Nephron (organoid): ENCODE measurements around the gene BCL2L14.

Experiments used
- H3K27ac Mint-ChIP-seq, 3 experiments: 2 replicates each; pipeline ENCODE4 v1.8.0; 2020; ENCODE audit warnings: mixed read lengths in 3 of 3, mild to moderate bottlenecking in 2 of 3, moderate library complexity in 1 of 3
- H3K27me3 Mint-ChIP-seq: 2 replicates; pipeline ENCODE4 v1.8.0; 2021; ENCODE audit warnings: low read depth, mild to moderate bottlenecking, moderate library complexity, mixed read lengths
- H3K36me3 Mint-ChIP-seq: 2 replicates; pipeline ENCODE4 v1.8.0; 2020; ENCODE audit warnings: low read depth, mixed read lengths
- H3K4me1 Mint-ChIP-seq: 2 replicates; pipeline ENCODE4 v1.8.0; 2020; ENCODE audit warnings: mixed read lengths
- H3K4me3 Mint-ChIP-seq, 3 experiments: 2 replicates each; pipeline ENCODE4 v1.8.0; 2020; ENCODE audit warnings: mild to moderate bottlenecking in 3 of 3, mixed read lengths in 3 of 3, moderate library complexity in 2 of 3
- H3K9me3 Mint-ChIP-seq: 2 replicates; pipeline ENCODE4 v1.8.0; 2020; ENCODE audit warnings: mixed read lengths
- CTCF ChIP-seq, 3 experiments: fragments of 200-600 bp; sonication (generic); IDR thresholded peaks; one replicate each; pipeline ENCODE4 v1.5.0; 2021; ENCODE audit warnings: antibody characterized with exemption in 3 of 3; ENCODE audit not compliant: unreplicated experiment in 3 of 3

The BCL2L14 gene

DNA sequence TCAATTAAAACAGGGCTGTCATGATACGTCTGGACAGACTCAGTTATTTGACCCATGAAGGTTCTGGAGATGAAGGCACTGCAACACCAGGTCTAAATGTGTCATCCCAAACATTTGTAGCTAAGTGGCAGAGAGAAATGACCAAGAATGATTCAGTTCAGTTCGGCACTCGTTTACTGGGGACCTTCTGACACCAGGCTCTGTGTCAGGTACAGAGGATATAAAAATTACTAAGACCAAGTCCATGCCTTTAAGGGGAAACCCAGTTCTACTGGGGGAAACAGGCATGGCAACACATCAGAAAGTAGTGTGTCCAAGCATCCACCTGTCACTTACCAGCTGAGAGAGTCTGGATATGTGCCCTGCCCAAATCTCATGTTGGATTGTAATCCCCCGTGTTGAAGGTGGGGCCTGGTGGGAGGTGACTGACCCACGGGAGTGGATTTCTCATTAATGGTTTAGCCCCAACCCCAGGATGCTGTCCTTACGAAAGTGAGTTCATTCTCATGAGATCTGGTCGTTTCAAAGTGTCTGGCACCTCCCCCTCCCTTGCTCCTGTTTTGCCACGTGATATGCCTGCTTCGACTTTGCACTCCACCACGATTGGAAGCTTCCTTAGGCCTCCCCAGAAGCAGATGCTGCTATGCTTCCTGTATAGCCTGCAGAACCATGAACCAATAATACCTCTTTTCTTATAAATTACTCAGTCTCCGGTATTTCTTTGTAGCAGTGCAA is 41.9 kb upstream of the BCL2L14 start:
- Mint-ChIP-seq H3K36me3 (no peaks in the 10 kb centered on the region), H3K4me1 (peaks cover 13% of the 10 kb centered on the region), H3K27ac (no peak overlapping the region)

GRCh38 chr12:12029653-12030052 is 41.1 kb upstream of the BCL2L14 start:
- Mint-ChIP-seq H3K27ac (no peak overlapping the region), H3K27me3 (peaks cover 12% of the 10 kb centered on the region), H3K36me3 (no peaks in the 10 kb centered on the region), H3K9me3 (peaks cover 11% of the 10 kb centered on the region), H3K4me3 (no peak overlapping the region), H3K4me1 (peaks cover 13% of the 10 kb centered on the region)
- no peak for TF ChIP-seq CTCF (IDR thresholded peaks at IDR 0.05; ENCODE audit: unreplicated experiment in 3 of 3)

More for the DNA sequence above, 41.9 kb upstream of the BCL2L14 start:
- Mint-ChIP-seq H3K4me3 (no peak overlapping the region), H3K27me3 (peaks cover 12% of the 10 kb centered on the region), H3K9me3 (peaks cover 11% of the 10 kb centered on the region)
- TF ChIP-seq CTCF (IDR thresholded peaks at IDR 0.05; ENCODE audit: unreplicated experiment in 3 of 3), result no peak

DNA sequence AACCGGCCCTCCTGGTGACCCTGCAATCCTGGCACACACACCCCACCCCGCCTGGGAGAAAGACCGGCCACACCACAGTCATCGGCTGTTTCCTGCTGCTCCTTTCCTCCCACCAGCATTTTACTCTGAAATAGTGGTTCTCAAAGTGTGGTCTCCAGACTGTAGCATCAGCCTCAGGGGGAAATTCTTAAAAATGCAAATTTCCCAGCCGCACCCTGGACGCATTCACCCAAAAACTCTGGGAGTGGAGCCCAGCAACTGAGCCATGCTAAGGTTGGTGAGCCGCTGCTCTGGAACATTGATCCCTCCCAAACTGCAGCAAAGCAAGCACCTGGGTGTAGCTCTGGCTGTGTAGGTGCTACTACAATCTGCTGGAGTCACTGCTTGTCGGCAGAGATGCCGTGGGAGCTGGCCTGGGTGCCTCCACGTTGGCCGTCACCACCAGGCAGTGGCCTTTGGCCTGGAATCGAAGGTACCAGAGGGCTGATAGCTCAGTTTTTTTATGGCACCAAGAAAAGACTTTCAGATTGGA is 38.4 kb upstream of the BCL2L14 start:
- Mint-ChIP-seq H3K27me3 (peaks cover 17% of the 10 kb centered on the region), H3K4me3 (peak overlapping the region in 2 of 3 experiments; percentile 77 to 80), H3K27ac (peak overlapping the region in 2 of 3 experiments; percentile 21 to 69), H3K36me3 (no peaks in the 10 kb centered on the region), H3K4me1 (peaks cover 13% of the 10 kb centered on the region), H3K9me3 (no peaks in the 10 kb centered on the region)
- TF ChIP-seq CTCF (IDR thresholded peaks at IDR 0.05; ENCODE audit: unreplicated experiment in 3 of 3), result no peak

GRCh38 chr12:12032851-12033797 is 37.6 kb upstream of the BCL2L14 start:
- peak; percentile 76 to 84 (median 84) for TF ChIP-seq CTCF (IDR thresholded peaks at IDR 0.05; ENCODE audit: unreplicated experiment in 3 of 3)
- peaks cover 17% of the 10 kb centered on the region for H3K27me3 Mint-ChIP-seq
- H3K4me1 Mint-ChIP-seq, result peaks cover 13% of the 10 kb centered on the region

DNA sequence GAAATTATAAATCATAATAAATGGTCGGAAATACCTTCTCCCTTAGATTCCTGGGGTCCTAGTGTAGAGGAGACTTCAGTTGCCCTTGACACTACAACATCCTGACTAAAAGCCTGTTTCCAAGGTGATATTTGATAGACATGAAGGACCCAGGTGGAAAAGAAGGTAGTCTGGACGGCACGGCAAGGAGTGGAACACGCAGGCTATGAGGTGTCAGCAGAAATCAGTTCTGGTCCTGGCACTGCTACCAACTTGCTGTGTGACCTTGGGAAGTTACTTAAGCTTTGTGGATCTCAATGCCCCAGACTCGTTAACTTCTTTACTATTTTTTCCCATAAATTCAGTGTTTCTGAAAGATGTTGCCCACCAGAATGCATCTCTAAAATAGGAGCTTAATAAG is 36.9 kb upstream of the BCL2L14 start:
- H3K27ac Mint-ChIP-seq, result no peak overlapping the region
- peaks cover 13% of the 10 kb centered on the region for H3K4me1 Mint-ChIP-seq
- no peak for TF ChIP-seq CTCF (IDR thresholded peaks at IDR 0.05; ENCODE audit: unreplicated experiment in 3 of 3)
- H3K9me3 Mint-ChIP-seq, result no peaks in the 10 kb centered on the region
- peaks cover 17% of the 10 kb centered on the region for H3K27me3 Mint-ChIP-seq
- no peaks in the 10 kb centered on the region for H3K36me3 Mint-ChIP-seq
- H3K4me3 Mint-ChIP-seq, result no peak overlapping the region

More at GRCh38 chr12:12032851-12033797, 37.6 kb upstream of the BCL2L14 start:
- peak overlapping the region; percentile 20 to 69 (median 21) for H3K27ac Mint-ChIP-seq
- no peaks in the 10 kb centered on the region for H3K9me3 Mint-ChIP-seq
- peak overlapping the region; percentile 77 to 87 (median 80) for H3K4me3 Mint-ChIP-seq
- H3K36me3 Mint-ChIP-seq, result no peaks in the 10 kb centered on the region
